AG04449 (cell line): ENCODE results near the gene GLB1L3.

Source experiments
- CTCF ChIA-PET: fragments of 350-600 bp; formaldehyde crosslinking; extraction: SDS; loops from one replicate; lab custom pipeline; 2021; ENCODE audit warnings: antibody characterized with exemption; lab: Yijun Ruan, JAX
- POLR2A ChIA-PET: fragments of 400-600, 350-600 bp; formaldehyde crosslinking; extraction: SDS; loops from one replicate; lab custom pipeline; 2020; ENCODE audit warnings: antibody characterized with exemption, inconsistent platforms; lab: Yijun Ruan, JAX
- DNase-seq: peaks from one replicate; pipeline ENCODE4 v3.0.0-alpha.2; 2010; ENCODE audit warnings: low read depth, low spot score
- H3K4me3 ChIP-seq: 2 replicates; pipeline ENCODE4 v1.5.1; 2011; ENCODE audit warnings: low read depth, mild to moderate bottlenecking, control low read depth, low read length
- CTCF ChIP-seq: IDR thresholded peaks from one replicate; pipeline ENCODE4 v1.5.1; 2011; ENCODE audit warnings: mild to moderate bottlenecking, moderate library complexity, low read length, control low read depth, inconsistent platforms; ENCODE audit not compliant: insufficient read depth; ENCODE audit errors: missing control alignments

GLB1L3 gene

GRCh38 chr11:134260983-134261382 lies 15.2 kb upstream of the GLB1L3 start:
- no peak for DNase-seq
- no peak overlapping the region for H3K4me3 ChIP-seq
- TF ChIP-seq CTCF = no peak
- CTCF ChIA-PET = interaction anchor here (0.8 to 4.7 kb wide), 8 partner anchors 7 to 54 kb away, joined by 3 to 36 read pairs (median 5); partner anchors contain the start of genes ACAD8 and THYN1
- POLR2A ChIA-PET = no interaction called here

GRCh38 chr11:134261626-134262488 lies 14.3 kb upstream of the GLB1L3 start:
- no peak overlapping the region for H3K4me3 ChIP-seq
- POLR2A ChIA-PET = no interaction called here
- CTCF ChIA-PET = interaction anchor here (0.8 to 4.7 kb wide), 14 partner anchors 8 to 607 kb away, joined by 3 to 36 read pairs (median 4); partner anchors contain the start of genes ACAD8 and THYN1
- TF ChIP-seq CTCF = peak; percentile 52
- DNase-seq = no peak

GRCh38 chr11:134264966-134265764 lies 11.0 kb upstream of the GLB1L3 start:
- no peak overlapping the region for H3K4me3 ChIP-seq
- POLR2A ChIA-PET = no interaction called here
- TF ChIP-seq CTCF = no peak
- no peak for DNase-seq
- CTCF ChIA-PET = interaction anchor here (1.0 to 2.6 kb wide), 4 partner anchors 11 to 40 kb away, joined by 3 to 15 read pairs (median 4); partner anchors contain the start of genes ACAD8, THYN1 and VPS26B

GRCh38 chr11:134266440-134266839 lies 9.7 kb upstream of the GLB1L3 start:
- CTCF ChIA-PET = interaction anchor here (0.8 to 2.6 kb wide), 2 partner anchors 12 to 215 kb away, joined by 3 to 15 read pairs; partner anchors contain the start of genes ACAD8 and THYN1

GRCh38 chr11:134266841-134267251 lies 9.3 kb upstream of the GLB1L3 start:
- DNase-seq = peak; percentile 78
- CTCF ChIA-PET = interaction anchor here (0.8 to 2.6 kb wide), 2 partner anchors 13 to 216 kb away, joined by 3 to 15 read pairs; partner anchors contain the start of genes ACAD8 and THYN1
- no peak overlapping the region for H3K4me3 ChIP-seq
- TF ChIP-seq CTCF = no peak
- POLR2A ChIA-PET = no interaction called here

More at GRCh38 chr11:134266440-134266839, 9.7 kb upstream of the GLB1L3 start:
- TF ChIP-seq CTCF = no peak
- POLR2A ChIA-PET = no interaction called here
- H3K4me3 ChIP-seq = no peak overlapping the region
- DNase-seq = no peak
